Mesangial cell (primary cell): Measurements from ENCODE around the gene KIN. TPM values are rescaled to one million over a fixed set of nuclear protein-coding genes. Genes with fewer than 3 reads are reported as not detected.

Experiments
- total RNA-seq: library from RNA; depleted of rRNA; stranded (reverse); fragments of >200 nt; gene quantifications from 2 replicates; pipeline ENCODE4 v1.2.3, GENCODE V29; 2015

Gene KIN, protein sequence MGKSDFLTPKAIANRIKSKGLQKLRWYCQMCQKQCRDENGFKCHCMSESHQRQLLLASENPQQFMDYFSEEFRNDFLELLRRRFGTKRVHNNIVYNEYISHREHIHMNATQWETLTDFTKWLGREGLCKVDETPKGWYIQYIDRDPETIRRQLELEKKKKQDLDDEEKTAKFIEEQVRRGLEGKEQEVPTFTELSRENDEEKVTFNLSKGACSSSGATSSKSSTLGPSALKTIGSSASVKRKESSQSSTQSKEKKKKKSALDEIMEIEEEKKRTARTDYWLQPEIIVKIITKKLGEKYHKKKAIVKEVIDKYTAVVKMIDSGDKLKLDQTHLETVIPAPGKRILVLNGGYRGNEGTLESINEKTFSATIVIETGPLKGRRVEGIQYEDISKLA
- 1.9 and 2.9 TPM in 2 replicates for total RNA-seq

DNA sequence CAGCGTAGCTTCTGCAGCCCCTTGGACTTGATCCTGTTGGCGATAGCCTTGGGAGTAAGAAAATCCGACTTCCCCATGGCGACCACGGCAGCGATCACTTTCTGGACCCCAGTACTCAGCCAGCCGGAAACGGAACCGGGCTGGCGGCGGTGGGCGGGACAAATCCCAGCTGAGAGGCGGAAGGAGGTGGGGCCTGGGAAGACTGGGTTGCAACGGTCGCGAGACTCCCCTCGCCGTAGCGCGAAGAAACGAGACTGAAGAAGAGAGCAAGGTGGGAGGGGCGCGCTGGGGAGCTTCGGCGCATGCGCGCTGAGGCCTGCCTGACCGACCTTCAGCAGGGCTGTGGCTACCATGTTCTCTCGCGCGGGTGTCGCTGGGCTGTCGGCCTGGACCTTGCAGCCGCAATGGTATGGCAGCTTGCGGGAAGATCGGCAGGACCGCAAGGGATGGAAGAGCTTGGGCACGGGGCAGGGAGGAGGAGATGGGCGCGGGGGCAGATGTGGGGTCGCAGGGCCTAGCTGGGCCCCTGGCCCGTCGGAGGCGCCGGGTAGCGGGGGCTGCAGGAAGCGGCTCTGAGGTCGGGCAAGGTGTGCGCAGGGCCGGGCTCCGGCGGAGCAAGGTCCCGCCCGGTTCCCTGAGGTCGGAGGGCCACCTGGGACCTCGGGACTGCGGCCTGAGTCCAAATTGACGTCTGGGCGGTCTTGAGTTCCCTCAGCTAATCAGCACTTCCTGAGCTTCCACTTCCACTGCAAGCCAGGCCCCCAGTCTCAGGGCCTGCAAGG, at the start of gene KIN, which contains the start of gene ATP5F1C:
Gene KIN (minus strand): TSS at position 137 of the 782 bp plus-strand sequence. CDS start 60 bp downstream, at position 77.
Gene ATP5F1C (plus strand): TSS at position 321 of the 782 bp plus-strand sequence. CDS start 31 bp downstream, at position 352.

GRCh38 chr10:7818295-7819120, 30.7 kb upstream of the KIN start, which contains the start of gene TAF3:
Gene TAF3 (plus strand): TSS chr10:7818505. CDS start chr10:7818710, 205 bp downstream.

GRCh38 chr10:7703140-7703539, 84.7 kb downstream of the KIN start, which contains the start of gene ITIH2:
Gene ITIH2 (plus strand): TSS chr10:7703316. CDS start chr10:7703435, 119 bp downstream.

Other genes with a start within 250 kb of the KIN start
- gene ITIH5, start 121.0 kb downstream of the KIN start, total RNA-seq: 0.98 and 3.8 TPM in 2 replicates
- not detected in 2 replicates for gene ITIH2, start 84.7 kb downstream of the KIN start, total RNA-seq
- 248 and 255 TPM in 2 replicates for gene ATP5F1C, start 184 bp upstream of the KIN start, total RNA-seq
- 1.6 and 2.6 TPM in 2 replicates for gene TAF3, start 30.5 kb upstream of the KIN start, total RNA-seq